Ectodermal cell (in vitro differentiated cells): ENCODE data around the gene TNS1.

Source experiments
- H3K27ac ChIP-seq: 2 replicates; pipeline ENCODE4 v1.7.0; 2013; ENCODE audit warnings: mild to moderate bottlenecking, low read depth, low read length; ENCODE audit not compliant: insufficient read depth, poor library complexity, severe bottlenecking
- H3K27me3 ChIP-seq: 2 replicates; pipeline ENCODE4 v1.7.0; 2013; ENCODE audit warnings: mild to moderate bottlenecking, low read length; ENCODE audit not compliant: insufficient read depth, control insufficient read depth, poor library complexity, severe bottlenecking
- H3K36me3 ChIP-seq: one replicate; pipeline ENCODE4 v1.7.0; 2013; ENCODE audit warnings: low read length; ENCODE audit not compliant: control insufficient read depth, insufficient read depth
- H3K4me1 ChIP-seq: one replicate; pipeline ENCODE4 v1.7.0; 2013; ENCODE audit warnings: low read length; ENCODE audit not compliant: control insufficient read depth, insufficient read depth
- H3K4me3 ChIP-seq: 2 replicates; pipeline ENCODE4 v1.7.0; 2013; ENCODE audit warnings: low read depth, low read length, control low read depth; ENCODE audit not compliant: insufficient read depth
- H3K9me3 ChIP-seq: 2 replicates; pipeline ENCODE4 v1.7.0; 2013; ENCODE audit warnings: mild to moderate bottlenecking, low read length, moderate library complexity; ENCODE audit not compliant: control insufficient read depth
- WGBS, 2 experiments: methylation state at CpG; one replicate each; pipeline ENCODE4 v1.1.7; 2013; ENCODE audit warnings: missing lambda C conversion rate in 2 of 2; 5-methylcytosine and 5-hydroxymethylcytosine counted together

TNS1 gene

GRCh38 chr2:217872319-217872718, 130.5 kb downstream of the TNS1 start:
- H3K9me3 ChIP-seq: no peaks in the 10 kb centered on the region
- WGBS, 2 experiments: 92 to 98% methylated on average over 2 of the region's 2 CpGs
- H3K4me1 ChIP-seq: no peaks in the 10 kb centered on the region
- H3K36me3 ChIP-seq: no peaks in the 10 kb centered on the region
- H3K4me3 ChIP-seq: no peak overlapping the region
- no peak overlapping the region for H3K27ac ChIP-seq
- H3K27me3 ChIP-seq: no peaks in the 10 kb centered on the region

DNA sequence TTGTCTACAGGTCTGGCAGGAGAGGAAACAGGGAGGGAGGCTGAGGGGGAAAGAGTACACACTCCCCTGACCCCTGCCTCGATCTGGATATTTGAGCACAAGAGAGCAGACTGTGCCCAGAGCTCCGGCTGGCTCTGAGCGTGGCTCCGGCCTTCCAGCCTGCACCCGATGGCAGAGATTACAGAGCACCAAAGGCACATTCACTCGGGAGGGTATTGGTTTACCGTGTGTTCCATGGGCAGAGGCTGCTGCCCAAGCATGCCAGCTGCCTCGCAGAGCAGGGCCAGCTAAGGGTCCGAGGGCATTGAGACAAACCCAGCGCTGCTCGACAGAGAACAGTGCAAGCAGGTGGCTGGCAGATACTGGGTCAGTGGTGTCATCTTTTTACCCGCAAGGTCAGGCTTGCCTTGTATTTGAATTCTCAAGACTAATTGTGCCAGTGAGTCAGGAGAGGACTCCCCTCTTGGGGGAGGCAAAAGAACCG, 132.2 kb downstream of the TNS1 start:
- no peak overlapping the region for H3K27ac ChIP-seq
- H3K4me1 ChIP-seq: peaks cover 10% of the 10 kb centered on the region
- WGBS, 2 experiments: 94% methylated on average over 13 of the region's 13 CpGs
- H3K4me3 ChIP-seq: no peak overlapping the region
- no peaks in the 10 kb centered on the region for H3K9me3 ChIP-seq
- no peaks in the 10 kb centered on the region for H3K36me3 ChIP-seq
- H3K27me3 ChIP-seq: no peaks in the 10 kb centered on the region

- no peaks in the 10 kb centered on the region for H3K36me3 ChIP-seq
These were observed 133.9 kb downstream of the TNS1 start for GRCh38 chr2:217868911-217869334.

GRCh38 chr2:217868265-217868892, 134.4 kb downstream of the TNS1 start:
- H3K27me3 ChIP-seq: peaks cover 5% of the 10 kb centered on the region
- H3K27ac ChIP-seq: no peak overlapping the region
- H3K4me1 ChIP-seq: peaks cover 10% of the 10 kb centered on the region
- no peaks in the 10 kb centered on the region for H3K9me3 ChIP-seq
- H3K36me3 ChIP-seq: no peaks in the 10 kb centered on the region
- WGBS, 2 experiments: 94 to 95% methylated on average over 5 of the region's 5 CpGs
- no peak overlapping the region for H3K4me3 ChIP-seq

More at GRCh38 chr2:217868911-217869334, 133.9 kb downstream of the TNS1 start:
- Histone ChIP-seq H3K9me3 (no peaks in the 10 kb centered on the region), H3K4me1 (peaks cover 10% of the 10 kb centered on the region), H3K27me3 (peaks cover 1% of the 10 kb centered on the region), H3K27ac (no peak overlapping the region), H3K4me3 (no peak overlapping the region)
- 84 to 87% methylated on average over 3 of the region's 3 CpGs for WGBS, 2 experiments

- Histone ChIP-seq H3K36me3 (no peaks in the 10 kb centered on the region), H3K27me3 (peaks cover 5% of the 10 kb centered on the region), H3K4me1 (peaks cover 10% of the 10 kb centered on the region), H3K27ac (no peak overlapping the region), H3K9me3 (no peaks in the 10 kb centered on the region), H3K4me3 (no peak overlapping the region)
- 34 to 45% methylated on average over 3 of the region's 3 CpGs for WGBS, 2 experiments
These were observed 136.3 kb downstream of the TNS1 start for GRCh38 chr2:217866457-217866856.

- Histone ChIP-seq H3K27me3 (peaks cover 5% of the 10 kb centered on the region), H3K9me3 (no peaks in the 10 kb centered on the region), H3K4me3 (no peak overlapping the region), H3K27ac (no peak overlapping the region), H3K4me1 (peaks cover 10% of the 10 kb centered on the region), H3K36me3 (no peaks in the 10 kb centered on the region)
- 94 to 96% methylated on average over 3 of the region's 3 CpGs for WGBS, 2 experiments
These were observed 137.6 kb downstream of the TNS1 start for GRCh38 chr2:217864963-217865772.

DNA sequence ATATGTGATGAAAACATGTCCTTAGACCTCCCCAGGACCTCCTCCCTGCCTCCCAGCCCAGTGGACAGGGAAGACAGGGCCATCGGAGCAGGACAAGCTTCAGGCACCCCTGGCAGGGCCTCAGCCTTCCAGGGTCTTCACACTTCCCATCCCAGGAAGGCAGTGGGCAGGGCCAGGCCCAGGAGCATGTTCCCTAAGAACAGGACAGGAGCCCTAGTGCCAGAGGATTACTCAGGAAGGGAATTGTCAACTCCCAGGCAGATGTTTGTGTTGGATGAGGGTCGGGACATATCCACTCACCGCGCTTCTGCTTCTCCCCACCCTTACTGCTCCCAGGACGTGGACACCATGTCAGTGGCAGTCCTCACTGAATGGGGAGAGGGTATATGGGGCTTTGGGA, 138.9 kb downstream of the TNS1 start:
- Histone ChIP-seq H3K4me1 (peaks cover 10% of the 10 kb centered on the region), H3K27me3 (peaks cover 5% of the 10 kb centered on the region), H3K4me3 (no peak overlapping the region), H3K36me3 (no peaks in the 10 kb centered on the region), H3K9me3 (no peaks in the 10 kb centered on the region), H3K27ac (no peak overlapping the region)
- 89 to 92% methylated on average over 5 of the region's 5 CpGs for WGBS, 2 experiments

DNA sequence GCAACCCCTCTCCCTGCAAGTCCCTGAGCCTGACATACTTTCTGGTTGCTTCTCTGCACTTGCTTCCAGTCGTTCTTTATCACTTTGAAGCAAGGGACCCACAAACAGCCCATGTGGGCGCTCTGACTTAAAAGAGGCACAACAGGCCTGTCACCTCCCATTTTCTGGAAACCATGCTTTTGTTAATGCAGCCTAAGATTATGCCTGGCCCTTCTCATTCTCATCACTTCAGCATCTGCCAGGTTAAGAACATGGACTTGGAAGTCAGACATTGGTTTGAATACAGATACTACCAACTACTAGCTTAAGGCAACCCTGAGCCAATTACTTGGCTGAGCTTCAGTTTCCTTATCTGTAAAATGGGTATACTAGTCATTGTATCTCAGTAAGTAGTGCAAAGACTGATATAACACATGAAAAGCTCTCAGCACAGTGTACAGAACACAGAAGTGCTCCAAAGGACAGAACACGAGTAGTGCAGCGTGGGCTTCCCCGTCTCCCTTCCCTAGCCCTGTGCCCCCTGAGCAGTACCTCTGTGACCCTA, 141.4 kb downstream of the TNS1 start:
- no peak overlapping the region for H3K4me3 ChIP-seq
- WGBS, 2 experiments: 92 to 93% methylated on average over 5 of the region's 5 CpGs
- peaks cover 23% of the 10 kb centered on the region for H3K4me1 ChIP-seq
- H3K36me3 ChIP-seq: no peaks in the 10 kb centered on the region
- H3K27ac ChIP-seq: no peak overlapping the region
- peaks cover 10% of the 10 kb centered on the region for H3K27me3 ChIP-seq
- no peaks in the 10 kb centered on the region for H3K9me3 ChIP-seq

DNA sequence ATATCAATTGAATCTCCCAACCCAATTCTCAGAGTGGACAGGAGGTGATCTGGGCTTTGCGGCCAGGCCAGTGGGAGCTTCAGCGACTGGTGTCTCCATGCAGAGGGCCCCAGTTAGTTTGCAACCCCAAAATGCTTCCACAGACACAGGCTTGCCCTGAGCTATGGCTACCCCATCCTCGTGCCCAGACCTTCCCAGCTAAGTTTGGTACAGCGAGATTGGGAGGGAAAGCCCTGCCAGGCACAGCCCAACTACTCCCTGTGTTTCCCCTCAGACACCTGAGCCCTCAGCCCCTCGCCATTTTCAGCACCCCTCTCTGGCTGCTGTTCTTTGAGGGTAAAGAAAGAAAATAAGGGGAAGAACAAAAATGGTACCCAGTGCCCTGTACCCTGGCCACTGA, 142.9 kb downstream of the TNS1 start:
- H3K4me3 ChIP-seq: no peak overlapping the region
- 85 to 86% methylated on average over 4 to 5 of the region's 5 CpGs for WGBS, 2 experiments
- no peaks in the 10 kb centered on the region for H3K36me3 ChIP-seq
- peaks cover 23% of the 10 kb centered on the region for H3K27me3 ChIP-seq
- H3K27ac ChIP-seq: no peak overlapping the region
- no peaks in the 10 kb centered on the region for H3K9me3 ChIP-seq
- H3K4me1 ChIP-seq: peaks cover 18% of the 10 kb centered on the region
